Osteocyte (in vitro differentiated cells): Measurements from ENCODE around the gene NDUFAF3. TPM values are rescaled to one million over a fixed set of nuclear protein-coding genes. Genes with fewer than 3 reads are reported as not detected.

Source experiments
- DNase-seq: peaks from one replicate; pipeline ENCODE4 v3.0.0; 2021; ENCODE audit warnings: mixed read lengths; ENCODE audit not compliant: unreplicated experiment; ENCODE audit errors: extremely low spot score
- H3K27ac Mint-ChIP-seq: one replicate; pipeline ENCODE4 v1.8.0; 2021; ENCODE audit warnings: mild to moderate bottlenecking, mixed read lengths; ENCODE audit not compliant: unreplicated experiment
- H3K27me3 Mint-ChIP-seq: one replicate; pipeline ENCODE4 v1.8.0; 2021; ENCODE audit warnings: mixed read lengths; ENCODE audit not compliant: unreplicated experiment
- H3K36me3 Mint-ChIP-seq: one replicate; pipeline ENCODE4 v1.8.0; 2021; ENCODE audit warnings: mixed read lengths; ENCODE audit not compliant: unreplicated experiment
- H3K4me1 Mint-ChIP-seq: one replicate; pipeline ENCODE4 v1.8.0; 2021; ENCODE audit warnings: mixed read lengths; ENCODE audit not compliant: unreplicated experiment
- H3K4me3 Mint-ChIP-seq: one replicate; pipeline ENCODE4 v1.8.0; 2021; ENCODE audit warnings: mild to moderate bottlenecking, moderate library complexity, mixed read lengths; ENCODE audit not compliant: unreplicated experiment
- H3K9me3 Mint-ChIP-seq: one replicate; pipeline ENCODE4 v1.8.0; 2021; ENCODE audit warnings: mixed read lengths; ENCODE audit not compliant: unreplicated experiment
- total RNA-seq: library from RNA; stranded (reverse); gene quantifications from 2 replicates; pipeline ENCODE4 v1.2.1, GENCODE V29; 2021
- TF ChIP-seq, protein P1 (sequence below): fragments of 200-600 bp; sonication (generic); IDR thresholded peaks from 2 replicates; pipeline ENCODE4 v1.5.0; 2021; ENCODE audit warnings: antibody characterized with exemption, mild to moderate bottlenecking, moderate library complexity

Gene NDUFAF3
- total RNA-seq, 1 donor from 2014 or later = 69.1 TPM

DNA sequence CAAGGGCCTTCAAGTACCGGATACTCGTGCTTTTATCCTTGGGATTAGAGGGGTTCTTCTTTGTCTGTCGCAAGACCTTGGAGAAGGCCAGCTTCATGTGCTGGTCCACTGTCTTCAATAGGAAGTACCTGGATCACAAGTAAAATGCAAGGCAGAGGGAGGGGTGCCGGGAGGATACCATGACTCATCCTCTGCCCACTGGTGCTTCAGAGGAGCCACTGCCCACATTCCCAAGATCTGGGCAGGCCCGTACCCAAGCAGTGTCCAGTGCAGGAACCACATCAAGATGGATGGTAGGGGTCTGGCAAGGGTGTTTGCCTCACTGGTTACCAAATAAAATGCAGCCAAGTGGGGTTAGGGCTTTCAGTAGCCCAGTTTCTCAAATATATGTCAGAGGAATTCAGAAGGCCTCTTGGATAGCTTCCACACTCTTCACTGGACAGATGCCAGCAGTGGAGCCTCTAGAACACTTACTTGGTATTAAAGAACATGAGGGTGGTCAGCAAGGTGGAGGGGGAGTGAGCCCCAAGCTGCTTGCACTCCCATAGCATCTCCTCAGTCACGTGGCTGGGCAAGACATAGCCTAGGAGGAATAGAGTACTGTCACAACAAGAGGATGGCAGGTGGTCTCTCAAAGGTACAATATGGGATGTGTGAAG, 10.9 kb downstream of the NDUFAF3 start:
- TF ChIP-seq, protein P1, sequence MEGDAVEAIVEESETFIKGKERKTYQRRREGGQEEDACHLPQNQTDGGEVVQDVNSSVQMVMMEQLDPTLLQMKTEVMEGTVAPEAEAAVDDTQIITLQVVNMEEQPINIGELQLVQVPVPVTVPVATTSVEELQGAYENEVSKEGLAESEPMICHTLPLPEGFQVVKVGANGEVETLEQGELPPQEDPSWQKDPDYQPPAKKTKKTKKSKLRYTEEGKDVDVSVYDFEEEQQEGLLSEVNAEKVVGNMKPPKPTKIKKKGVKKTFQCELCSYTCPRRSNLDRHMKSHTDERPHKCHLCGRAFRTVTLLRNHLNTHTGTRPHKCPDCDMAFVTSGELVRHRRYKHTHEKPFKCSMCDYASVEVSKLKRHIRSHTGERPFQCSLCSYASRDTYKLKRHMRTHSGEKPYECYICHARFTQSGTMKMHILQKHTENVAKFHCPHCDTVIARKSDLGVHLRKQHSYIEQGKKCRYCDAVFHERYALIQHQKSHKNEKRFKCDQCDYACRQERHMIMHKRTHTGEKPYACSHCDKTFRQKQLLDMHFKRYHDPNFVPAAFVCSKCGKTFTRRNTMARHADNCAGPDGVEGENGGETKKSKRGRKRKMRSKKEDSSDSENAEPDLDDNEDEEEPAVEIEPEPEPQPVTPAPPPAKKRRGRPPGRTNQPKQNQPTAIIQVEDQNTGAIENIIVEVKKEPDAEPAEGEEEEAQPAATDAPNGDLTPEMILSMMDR = no peak
- H3K27me3 Mint-ChIP-seq = no peaks in the 10 kb centered on the region
- H3K9me3 Mint-ChIP-seq = no peaks in the 10 kb centered on the region
- no peak overlapping the region for H3K4me3 Mint-ChIP-seq
- peaks cover 16% of the 10 kb centered on the region for H3K4me1 Mint-ChIP-seq
- DNase-seq = no peak
- H3K36me3 Mint-ChIP-seq = peaks cover 23% of the 10 kb centered on the region
- peak overlapping the region; percentile 18 for H3K27ac Mint-ChIP-seq

DNA sequence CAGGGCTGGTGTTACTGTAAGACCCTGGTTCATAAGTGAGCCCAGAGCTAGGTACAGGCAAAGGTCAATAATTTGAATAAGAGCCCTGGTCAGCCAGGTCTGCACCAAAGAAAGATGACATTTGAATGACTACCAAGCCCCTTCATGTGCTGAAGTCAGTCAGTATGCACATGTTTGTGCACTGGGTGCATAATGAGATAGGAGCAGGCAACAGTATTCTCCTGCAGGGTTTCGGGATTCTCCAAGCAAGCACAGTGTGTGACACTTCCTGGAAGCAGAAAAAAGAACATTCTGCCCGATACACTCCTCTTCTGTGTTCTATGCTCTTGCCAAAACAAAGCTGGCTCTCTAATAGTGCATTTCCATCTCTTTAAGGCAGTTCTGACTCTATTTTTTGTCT, 12.7 kb downstream of the NDUFAF3 start:
- no peaks in the 10 kb centered on the region for H3K27me3 Mint-ChIP-seq
- H3K27ac Mint-ChIP-seq = no peak overlapping the region
- peaks cover 4% of the 10 kb centered on the region for H3K4me1 Mint-ChIP-seq
- TF ChIP-seq, protein P1 = no peak
- H3K4me3 Mint-ChIP-seq = no peak overlapping the region
- no peak for DNase-seq
- H3K36me3 Mint-ChIP-seq = peaks cover 23% of the 10 kb centered on the region
- H3K9me3 Mint-ChIP-seq = no peaks in the 10 kb centered on the region

DNA sequence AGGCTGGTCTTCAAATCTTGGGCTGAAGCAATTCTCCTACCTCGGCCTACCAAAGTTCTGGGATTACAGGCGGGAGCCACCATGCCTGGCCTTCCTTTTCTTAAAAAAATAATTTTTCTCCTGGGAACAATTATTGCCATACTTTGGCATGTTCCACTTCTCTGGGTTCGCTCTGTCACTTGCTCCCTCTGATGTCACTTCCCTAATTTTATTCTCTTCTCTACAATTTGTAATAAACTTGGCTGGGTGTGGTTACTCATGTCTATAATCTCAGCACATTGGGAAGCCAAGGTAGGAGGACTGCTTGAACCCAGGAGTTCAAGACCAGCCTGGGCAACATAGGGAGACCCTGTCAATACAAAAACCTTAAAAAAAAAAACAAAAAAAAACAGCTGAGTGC, 13.4 kb downstream of the NDUFAF3 start:
- H3K36me3 Mint-ChIP-seq = peaks cover 23% of the 10 kb centered on the region
- TF ChIP-seq, protein P1 = no peak
- H3K4me1 Mint-ChIP-seq = no peaks in the 10 kb centered on the region
- peak overlapping the region; percentile 38 for H3K27ac Mint-ChIP-seq
- H3K9me3 Mint-ChIP-seq = no peaks in the 10 kb centered on the region
- H3K27me3 Mint-ChIP-seq = no peaks in the 10 kb centered on the region
- no peak for DNase-seq
- no peak overlapping the region for H3K4me3 Mint-ChIP-seq

DNA sequence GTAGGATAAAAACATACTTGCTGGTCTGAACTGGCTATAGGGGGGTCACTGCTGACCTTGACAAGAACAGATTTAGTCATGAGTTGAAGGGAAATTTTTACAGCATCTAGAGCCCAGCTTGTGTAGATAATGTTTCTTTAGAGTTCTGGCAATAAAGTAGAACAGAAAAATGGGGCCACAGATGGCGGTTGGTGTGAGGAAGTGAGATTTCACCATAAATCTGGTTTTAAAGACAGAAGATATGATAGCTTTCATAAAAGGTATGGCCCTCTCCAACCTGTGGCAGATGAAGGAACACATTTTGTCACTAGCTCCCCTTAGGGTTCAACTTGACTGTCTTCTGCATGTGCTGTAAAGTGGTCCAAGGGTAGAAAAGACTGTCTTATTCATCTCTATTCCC, 31.6 kb downstream of the NDUFAF3 start:
- Mint-ChIP-seq H3K27me3 (no peaks in the 10 kb centered on the region), H3K4me1 (no peaks in the 10 kb centered on the region), H3K36me3 (peaks cover 43% of the 10 kb centered on the region), H3K27ac (no peak overlapping the region), H3K4me3 (no peak overlapping the region), H3K9me3 (no peaks in the 10 kb centered on the region)
- DNase-seq = no peak
- TF ChIP-seq, protein P1 = no peak

DNA sequence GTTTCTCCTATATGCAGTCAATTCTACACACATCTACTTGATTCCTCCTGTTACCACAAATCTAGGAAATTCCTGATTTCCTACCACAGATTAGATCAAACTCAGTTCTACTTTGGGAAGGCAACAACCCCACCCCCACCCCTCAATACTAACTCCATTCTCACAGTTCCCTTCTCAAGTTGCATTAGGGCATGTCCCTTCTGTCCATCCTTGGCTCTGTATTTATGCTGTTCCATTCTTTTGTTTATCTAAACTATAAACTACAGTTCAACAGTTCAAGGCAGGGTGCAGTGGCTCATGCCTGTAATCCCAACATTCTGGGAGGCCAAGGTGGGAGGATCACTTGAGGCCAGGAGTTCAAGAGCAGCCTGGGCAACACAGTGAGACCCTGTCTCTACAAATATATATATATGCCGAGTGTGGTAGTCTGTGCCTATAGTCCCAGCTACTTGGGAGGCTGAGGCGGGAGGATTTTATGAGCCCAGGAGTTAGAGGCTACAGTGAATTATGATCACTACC, 32.5 kb downstream of the NDUFAF3 start:
- H3K27ac Mint-ChIP-seq = no peak overlapping the region
- H3K4me3 Mint-ChIP-seq = no peak overlapping the region
- DNase-seq = no peak
- H3K9me3 Mint-ChIP-seq = no peaks in the 10 kb centered on the region
- no peaks in the 10 kb centered on the region for H3K4me1 Mint-ChIP-seq
- TF ChIP-seq, protein P1 = no peak
- H3K27me3 Mint-ChIP-seq = no peaks in the 10 kb centered on the region
- H3K36me3 Mint-ChIP-seq = peaks cover 43% of the 10 kb centered on the region
